CD4-positive, CD25-positive, alpha-beta regulatory T cell (primary cell): ENCODE data around the gene NRP2. TPM values are rescaled to one million over a fixed set of nuclear protein-coding genes. Genes with fewer than 3 reads are reported as not detected.

ENCODE experiments used
- ATAC-seq, 2 donors: fragments of 150-1000 bp; cut with Tn5 transposase; one replicate each; pipeline ENCODE4 v1.10.0; 2021; ENCODE audit warnings: low read depth in 2 of 2, moderate number of reproducible peaks in 2 of 2, moderate library complexity in 1 of 2
- DNase-seq, 3 donors: peaks; one replicate each; pipeline versions ENCODE4 v3.0.0 to v3.0.0-alpha.2; 2012 to 2022; ENCODE audit warnings: mixed read lengths in 1 of 3
- H3K27ac ChIP-seq: one replicate; pipeline ENCODE4 v1.7.0; 2013; ENCODE audit warnings: mild to moderate bottlenecking, low read length; ENCODE audit not compliant: insufficient read depth, poor library complexity, severe bottlenecking
- H3K27me3 ChIP-seq: one replicate; pipeline ENCODE4 v1.7.0; 2013; ENCODE audit warnings: low read length; ENCODE audit not compliant: control insufficient read depth, insufficient read depth
- H3K36me3 ChIP-seq: one replicate; pipeline ENCODE4 v1.7.0; 2013; ENCODE audit warnings: mild to moderate bottlenecking, low read length, moderate library complexity; ENCODE audit not compliant: control insufficient read depth, insufficient read depth
- H3K4me1 ChIP-seq: 2 replicates; pipeline ENCODE4 v1.7.0; 2013; ENCODE audit warnings: mild to moderate bottlenecking, low read length; ENCODE audit not compliant: insufficient read depth, control insufficient read depth, poor library complexity, severe bottlenecking
- H3K4me3 ChIP-seq: one replicate; pipeline ENCODE4 v1.7.0; 2013; ENCODE audit warnings: low read depth, mild to moderate bottlenecking, low read length, moderate library complexity
- H3K9me3 ChIP-seq, 2 experiments: 1 replicate in 1 of 2; 2 replicates in 1 of 2; pipeline ENCODE4 v1.7.0; 2013; ENCODE audit warnings: low read length in 2 of 2, mild to moderate bottlenecking in 1 of 2, moderate library complexity in 1 of 2; ENCODE audit not compliant: control insufficient read depth in 2 of 2
- H3K27ac Mint-ChIP-seq, 3 donors: one replicate each; pipeline ENCODE4 v1.8.0; 2020 to 2022; ENCODE audit warnings: mild to moderate bottlenecking in 3 of 3, mixed read lengths in 3 of 3, moderate library complexity in 2 of 3
- H3K27me3 Mint-ChIP-seq: one replicate; pipeline ENCODE4 v1.8.0; 2022; ENCODE audit warnings: mild to moderate bottlenecking, mixed read lengths
- H3K36me3 Mint-ChIP-seq: one replicate; pipeline ENCODE4 v1.8.0; 2020; ENCODE audit warnings: mixed read lengths
- H3K4me1 Mint-ChIP-seq, 4 donors: one replicate each; pipeline ENCODE4 v1.8.0; 2020 to 2022; ENCODE audit warnings: mixed read lengths in 4 of 4, mild to moderate bottlenecking in 1 of 4
- H3K4me3 Mint-ChIP-seq, 4 donors: one replicate each; pipeline ENCODE4 v1.8.0; 2020 to 2022; ENCODE audit warnings: mild to moderate bottlenecking in 4 of 4, mixed read lengths in 4 of 4, moderate library complexity in 3 of 4
- H3K9me3 Mint-ChIP-seq, 7 donors: one replicate each; pipeline ENCODE4 v1.8.0; 2020 to 2022; ENCODE audit warnings: mixed read lengths in 7 of 7, mild to moderate bottlenecking in 3 of 7, moderate library complexity in 2 of 7
- polyA plus RNA-seq, 4 donors: library from polyadenylated mRNA; unstranded; fragments of 300-500 nt; fragmentation: Illumina TruSeq; gene quantifications; one replicate each; pipeline ENCODE4 v1.2.3, GENCODE V29; 2021
- total RNA-seq: library from RNA; stranded (reverse); gene quantifications from one replicate; pipeline ENCODE4 v1.2.3, GENCODE V29; 2022

The NRP2 gene
- total and polyA plus RNA-seq, 5 donors from 2014 or later: 0.64 TPM; not detected in 4

DNA sequence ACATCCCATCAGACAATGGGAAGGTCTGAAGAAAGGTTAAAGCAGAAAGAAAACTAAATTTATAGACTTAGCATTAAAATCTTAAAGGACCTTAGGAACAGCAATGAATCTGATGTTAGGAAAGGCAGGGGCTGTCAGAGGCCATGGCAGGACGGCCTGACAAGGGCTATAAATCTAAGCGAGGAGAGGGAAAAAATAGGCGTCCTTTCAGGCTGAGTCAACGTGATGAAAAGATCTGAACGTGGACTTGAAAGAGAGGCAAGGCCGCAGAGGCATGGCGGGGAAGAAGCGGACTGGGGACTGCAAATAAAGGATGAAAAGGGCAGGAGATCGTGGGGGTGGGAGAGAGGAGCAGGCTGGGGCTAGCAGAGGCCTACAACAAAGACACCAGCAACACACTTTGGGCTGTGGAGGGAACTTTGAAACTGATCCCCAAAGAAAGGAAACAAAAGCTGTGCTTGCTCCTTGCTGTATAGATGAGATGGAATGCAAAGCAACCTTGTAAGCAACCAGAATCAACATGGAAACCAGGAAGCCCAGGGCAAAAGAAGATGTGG, 145.6 kb downstream of the NRP2 start:
- DNase-seq: no peak
- H3K4me1 Mint-ChIP-seq: no peaks in the 10 kb centered on the region
- H3K4me3 ChIP-seq: no peak overlapping the region
- no peaks in the 10 kb centered on the region for H3K4me1 ChIP-seq
- no peak overlapping the region for H3K27ac ChIP-seq
- H3K27me3 Mint-ChIP-seq: peaks cover 17% of the 10 kb centered on the region
- H3K4me3 Mint-ChIP-seq: no peak overlapping the region
- no peaks in the 10 kb centered on the region for H3K36me3 Mint-ChIP-seq
- no peak overlapping the region for H3K27ac Mint-ChIP-seq
- H3K9me3 ChIP-seq: no peaks in the 10 kb centered on the region
- no peaks in the 10 kb centered on the region for H3K36me3 ChIP-seq
- H3K9me3 Mint-ChIP-seq: peaks cover 0 to 8% (median 3%) of the 10 kb centered on the region in 7 donors
- no peaks in the 10 kb centered on the region for H3K27me3 ChIP-seq
- no peak for ATAC-seq

DNA sequence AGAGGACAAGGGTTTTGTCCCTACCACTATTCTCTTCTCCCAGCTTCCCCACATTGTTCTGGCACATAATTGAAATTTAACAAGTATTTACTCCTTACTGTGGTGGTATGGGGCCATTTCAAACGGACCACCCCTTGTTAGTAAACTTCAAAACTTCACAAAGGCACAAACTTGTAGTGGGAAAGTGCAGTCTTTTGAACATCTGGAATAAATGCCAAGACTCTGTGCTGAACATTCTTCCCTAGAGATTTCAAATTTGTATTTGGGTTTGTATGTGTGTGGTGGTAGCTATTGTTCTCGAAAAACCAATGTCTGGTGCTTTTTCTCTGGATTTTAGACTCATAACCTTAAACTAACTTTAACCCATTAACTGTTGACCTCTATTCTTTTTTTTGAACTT, 151.6 kb downstream of the NRP2 start:
- no peaks in the 10 kb centered on the region for H3K36me3 Mint-ChIP-seq
- no peaks in the 10 kb centered on the region for H3K4me1 Mint-ChIP-seq
- no peaks in the 10 kb centered on the region for H3K4me1 ChIP-seq
- H3K27me3 Mint-ChIP-seq: peaks cover 17% of the 10 kb centered on the region
- no peaks in the 10 kb centered on the region for H3K36me3 ChIP-seq
- ATAC-seq: no peak
- no peak overlapping the region for H3K4me3 Mint-ChIP-seq
- H3K27ac Mint-ChIP-seq: no peak overlapping the region
- H3K9me3 Mint-ChIP-seq: peaks cover 0 to 6% (median 0%) of the 10 kb centered on the region in 7 donors
- H3K27me3 ChIP-seq: no peaks in the 10 kb centered on the region
- no peak overlapping the region for H3K27ac ChIP-seq
- H3K4me3 ChIP-seq: no peak overlapping the region
- no peaks in the 10 kb centered on the region for H3K9me3 ChIP-seq
- DNase-seq: no peak

DNA sequence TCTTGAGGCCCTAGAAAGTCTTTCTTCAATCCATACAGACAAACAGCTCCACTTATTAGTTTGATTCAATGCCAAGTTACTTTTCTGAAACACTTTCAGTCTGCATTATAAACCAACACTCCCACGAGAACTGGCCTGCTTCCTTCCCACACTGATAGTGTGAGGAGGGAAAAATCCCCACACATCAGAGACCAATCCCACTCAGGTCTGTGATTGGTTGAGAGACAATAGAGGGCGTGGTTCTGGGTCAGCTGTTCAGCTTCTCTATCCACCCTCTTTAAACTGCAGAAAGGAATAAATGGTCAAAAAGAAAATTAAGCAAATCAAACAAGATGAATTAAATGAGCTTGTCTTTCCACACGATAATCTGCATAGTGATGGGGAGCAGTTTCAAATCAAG, 152.5 kb downstream of the NRP2 start:
- Mint-ChIP-seq H3K27ac (no peak overlapping the region), H3K27me3 (peaks cover 17% of the 10 kb centered on the region), H3K4me1 (no peaks in the 10 kb centered on the region), H3K36me3 (no peaks in the 10 kb centered on the region), H3K9me3 (peaks cover 0 to 6% (median 0%) of the 10 kb centered on the region in 7 donors), H3K4me3 (no peak overlapping the region)
- ATAC-seq (no peak), DNase-seq (no peak)
- Histone ChIP-seq H3K27me3 (no peaks in the 10 kb centered on the region), H3K9me3 (no peaks in the 10 kb centered on the region), H3K27ac (no peak overlapping the region), H3K4me3 (no peak overlapping the region), H3K36me3 (no peaks in the 10 kb centered on the region), H3K4me1 (no peaks in the 10 kb centered on the region)

DNA sequence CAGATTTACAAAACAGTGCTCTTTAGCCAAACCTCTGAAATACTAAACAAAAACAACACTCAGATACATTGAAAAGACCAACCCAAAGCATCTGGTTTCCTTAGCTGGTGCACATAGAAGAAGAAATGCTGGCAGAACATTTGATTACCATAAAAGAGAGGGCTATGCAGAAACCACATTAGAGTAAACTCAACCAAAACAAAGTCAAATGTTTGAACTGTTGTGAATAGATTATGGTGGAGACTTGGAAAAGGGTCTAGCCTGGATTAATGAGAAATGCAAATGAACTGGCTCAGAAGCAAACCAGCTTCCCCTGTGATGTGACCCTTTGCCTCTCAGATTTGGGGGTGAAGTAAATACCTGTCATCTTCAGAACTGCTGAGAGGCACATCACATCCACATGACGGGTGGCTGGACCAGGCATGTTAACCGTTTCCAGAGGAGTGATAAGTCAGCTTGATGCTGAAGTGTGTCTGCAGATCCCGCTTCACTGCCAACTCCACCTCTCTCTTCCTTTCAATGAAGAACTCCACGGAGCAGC, 153.0 kb downstream of the NRP2 start:
- Histone ChIP-seq H3K27me3 (peaks cover under 1% of the 10 kb centered on the region), H3K9me3 (no peaks in the 10 kb centered on the region), H3K4me1 (no peaks in the 10 kb centered on the region), H3K4me3 (no peak overlapping the region), H3K27ac (no peak overlapping the region), H3K36me3 (no peaks in the 10 kb centered on the region)
- H3K36me3 Mint-ChIP-seq: no peaks in the 10 kb centered on the region
- H3K4me1 Mint-ChIP-seq: no peaks in the 10 kb centered on the region
- H3K9me3 Mint-ChIP-seq: peaks cover 0 to 6% (median 0%) of the 10 kb centered on the region in 7 donors
- H3K27ac Mint-ChIP-seq: no peak overlapping the region
- H3K27me3 Mint-ChIP-seq: peaks cover 22% of the 10 kb centered on the region
- no peak overlapping the region for H3K4me3 Mint-ChIP-seq
- DNase-seq (no peak), ATAC-seq (no peak)

DNA sequence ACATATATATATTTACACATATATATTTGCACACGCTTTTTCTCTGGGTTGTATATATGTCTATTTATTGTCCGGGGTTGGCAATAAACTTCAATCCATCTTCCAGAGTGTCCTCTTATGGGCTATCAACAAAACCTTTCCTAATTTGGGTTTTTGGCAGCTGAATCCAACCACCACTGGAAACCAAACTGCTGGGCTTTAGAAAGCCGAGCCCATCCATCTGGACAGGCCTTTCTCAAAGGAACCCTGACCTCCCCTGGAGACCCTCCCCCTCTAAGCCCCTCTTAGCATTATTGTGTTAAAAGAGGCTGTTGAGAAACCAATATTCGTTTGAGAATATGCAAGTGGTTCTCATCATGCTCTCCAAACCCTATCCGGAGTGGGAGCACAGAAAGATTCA, 153.6 kb downstream of the NRP2 start:
- H3K36me3 Mint-ChIP-seq: no peaks in the 10 kb centered on the region
- H3K9me3 Mint-ChIP-seq: peaks cover 0 to 6% (median 0%) of the 10 kb centered on the region in 7 donors
- no peak for DNase-seq
- Histone ChIP-seq H3K4me3 (no peak overlapping the region), H3K36me3 (no peaks in the 10 kb centered on the region), H3K27me3 (peaks cover 2% of the 10 kb centered on the region), H3K4me1 (no peaks in the 10 kb centered on the region), H3K9me3 (no peaks in the 10 kb centered on the region), H3K27ac (no peak overlapping the region)
- H3K27ac Mint-ChIP-seq: no peak overlapping the region
- H3K4me3 Mint-ChIP-seq: no peak overlapping the region
- ATAC-seq: no peak
- H3K27me3 Mint-ChIP-seq: peaks cover 23% of the 10 kb centered on the region
- no peaks in the 10 kb centered on the region for H3K4me1 Mint-ChIP-seq

DNA sequence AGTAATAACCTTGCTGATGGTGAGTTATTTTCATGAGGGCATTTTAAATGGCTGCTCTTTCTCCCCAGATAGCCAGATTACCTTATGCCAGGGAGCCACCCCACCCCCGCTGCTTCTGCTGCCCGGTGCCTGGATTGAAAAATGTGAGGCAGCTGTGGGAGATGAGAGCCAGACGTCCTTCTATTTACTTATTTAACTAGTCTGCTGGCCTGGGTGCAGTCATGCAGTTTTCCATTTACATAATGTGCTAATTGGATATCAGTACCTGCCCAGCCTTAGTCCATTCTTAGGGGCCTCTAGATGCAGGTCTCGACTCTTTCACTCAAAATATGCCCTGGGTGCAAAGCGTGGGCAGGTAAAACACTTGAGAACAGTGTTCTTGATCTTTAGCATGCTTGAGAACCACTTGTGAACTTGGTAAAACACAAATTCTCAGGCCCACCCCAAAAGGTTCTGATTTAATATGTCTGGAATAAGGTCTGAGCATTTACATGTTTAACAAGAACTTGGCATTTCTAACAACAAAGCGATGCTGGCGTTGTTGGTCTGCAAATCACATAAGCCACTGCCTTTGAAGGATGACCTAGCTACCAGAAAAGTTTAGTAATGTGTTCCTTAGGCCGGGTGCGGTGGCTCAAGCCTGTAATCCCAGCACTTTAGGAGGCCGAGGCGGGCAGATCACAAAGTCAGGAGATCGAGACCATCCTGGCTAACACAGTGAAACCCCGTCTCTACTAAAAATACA, 154.3 kb downstream of the NRP2 start:
- H3K4me3 ChIP-seq: no peak overlapping the region
- no peak overlapping the region for H3K4me3 Mint-ChIP-seq
- no peaks in the 10 kb centered on the region for H3K36me3 Mint-ChIP-seq
- H3K4me1 Mint-ChIP-seq: no peaks in the 10 kb centered on the region
- no peak overlapping the region for H3K27ac Mint-ChIP-seq
- H3K27me3 ChIP-seq: peaks cover 2% of the 10 kb centered on the region
- no peaks in the 10 kb centered on the region for H3K36me3 ChIP-seq
- peaks cover 20% of the 10 kb centered on the region for H3K27me3 Mint-ChIP-seq
- no peak for ATAC-seq
- no peak overlapping the region for H3K27ac ChIP-seq
- H3K9me3 ChIP-seq: no peaks in the 10 kb centered on the region
- no peaks in the 10 kb centered on the region for H3K4me1 ChIP-seq
- no peak for DNase-seq
- H3K9me3 Mint-ChIP-seq: peaks cover 0 to 6% (median 0%) of the 10 kb centered on the region in 7 donors

DNA sequence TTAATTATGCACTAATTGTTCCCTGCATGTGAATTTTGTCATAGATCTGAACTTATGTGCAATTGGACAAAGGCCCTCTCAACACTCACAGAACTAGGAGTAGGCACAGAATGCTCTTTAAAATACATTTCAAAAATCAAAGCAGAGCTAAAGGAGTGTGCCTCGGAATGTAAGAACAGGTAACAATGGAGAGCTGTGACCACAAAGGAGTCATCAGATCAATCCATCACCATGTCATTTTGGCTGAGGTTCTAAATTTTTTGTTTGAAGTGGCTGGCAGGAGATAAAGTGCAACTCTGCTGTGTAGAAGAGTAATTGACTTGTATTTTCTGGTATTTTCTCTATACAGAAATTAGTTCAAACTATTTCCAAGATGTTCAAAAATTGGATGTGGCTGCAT, 155.4 kb downstream of the NRP2 start:
- ATAC-seq: no peak
- Mint-ChIP-seq H3K27ac (no peak overlapping the region), H3K9me3 (peaks cover 0 to 6% (median 0%) of the 10 kb centered on the region in 7 donors), H3K36me3 (no peaks in the 10 kb centered on the region), H3K27me3 (peaks cover 20% of the 10 kb centered on the region), H3K4me1 (no peaks in the 10 kb centered on the region), H3K4me3 (no peak overlapping the region)
- Histone ChIP-seq H3K27ac (no peak overlapping the region), H3K9me3 (no peaks in the 10 kb centered on the region), H3K4me1 (no peaks in the 10 kb centered on the region), H3K36me3 (no peaks in the 10 kb centered on the region), H3K27me3 (peaks cover 2% of the 10 kb centered on the region), H3K4me3 (no peak overlapping the region)
- DNase-seq: no peak

DNA sequence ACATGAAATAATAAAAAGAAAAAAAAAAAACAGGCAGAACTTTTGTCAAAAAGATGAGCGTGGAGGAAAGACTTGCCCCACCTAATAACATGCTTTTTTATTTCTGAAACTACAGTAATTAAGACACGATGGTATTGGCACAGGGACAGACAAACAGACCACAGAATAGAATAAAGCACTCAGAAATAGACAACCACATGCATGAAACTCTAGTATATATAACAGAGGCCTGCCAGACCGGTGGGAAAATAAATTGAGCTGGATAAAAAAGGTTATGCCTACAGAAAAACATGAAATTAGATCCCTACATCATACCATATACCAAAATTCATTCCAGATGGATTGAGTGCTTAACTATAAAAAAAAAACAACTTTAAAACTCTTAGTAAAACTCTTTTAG, 163.1 kb downstream of the NRP2 start:
- Histone ChIP-seq H3K27ac (no peak overlapping the region), H3K27me3 (peaks cover under 1% of the 10 kb centered on the region), H3K36me3 (no peaks in the 10 kb centered on the region), H3K9me3 (no peaks in the 10 kb centered on the region), H3K4me1 (no peaks in the 10 kb centered on the region), H3K4me3 (no peak overlapping the region)
- H3K4me1 Mint-ChIP-seq: no peaks in the 10 kb centered on the region
- DNase-seq: no peak
- H3K4me3 Mint-ChIP-seq: no peak overlapping the region
- H3K9me3 Mint-ChIP-seq: peaks cover 0 to 5% (median 0%) of the 10 kb centered on the region in 7 donors
- ATAC-seq: no peak
- no peaks in the 10 kb centered on the region for H3K36me3 Mint-ChIP-seq
- H3K27ac Mint-ChIP-seq: no peak overlapping the region
- peaks cover 7% of the 10 kb centered on the region for H3K27me3 Mint-ChIP-seq
